ENCODE results near the gene NOS2. TPM values are rescaled to one million over a fixed set of nuclear protein-coding genes. Genes with fewer than 3 reads are reported as not detected.

Gene NOS2
- total RNA-seq, 1 experiment from 2014 or later = 0.35 TPM

GRCh38 chr17:27721797-27722196, 78.5 kb downstream of the NOS2 start:
- no peak overlapping the region for H3T11ph ChIP-seq (ENCODE audit: low read length)
- no CpG with 5 or more reads among the region's 3 CpGs for WGBS (ENCODE audit: extremely low coverage, insufficient read length, low lambda C conversion rate)
- no peaks in the 10 kb centered on the region for H3K79me2 ChIP-seq (ENCODE audit: insufficient read depth, low read length)
- DNase-seq = no peak
- no peaks in the 10 kb centered on the region for H3K79me1 ChIP-seq (ENCODE audit: insufficient read depth, low read depth, low read length, poor library complexity, severe bottlenecking)
- no peak overlapping the region for H4K91ac ChIP-seq (ENCODE audit: insufficient read length, low read depth, low read length)
- Mint-ChIP-seq H3K36me3 (ENCODE audit: insufficient read depth in 1 of 3, low read depth in 3 of 3) (no peaks in the 10 kb centered on the region; a peak in 1 of 7 replicates), H3K27me3 (ENCODE audit: low read depth) (no peaks in the 10 kb centered on the region; the same call in none of the 2 replicates), H3K27ac (no peak overlapping the region), H3K4me1 (no peaks in the 10 kb centered on the region), H3K4me3 (no peak overlapping the region), H3K9me3 (peaks cover 3% of the 10 kb centered on the region in 2 experiments; a peak in 3 of 5 replicates)
- H3K56ac ChIP-seq (ENCODE audit: insufficient read length, low read depth, low read length) = no peak overlapping the region
- H3K27ac ChIP-seq (ENCODE audit: insufficient read length, low read depth, low read length) = no peak overlapping the region
- no peak overlapping the region for H3K4me2 ChIP-seq (ENCODE audit: insufficient read depth, insufficient read length, low read length)
- no peak overlapping the region for H4K8ac ChIP-seq (replicated peaks; ENCODE audit: insufficient read length, low read depth, low read length)
- no peaks in the 10 kb centered on the region for H4K20me1 ChIP-seq (ENCODE audit: control insufficient read depth, insufficient read depth, insufficient read length)
- no peak overlapping the region for H3K14ac ChIP-seq (ENCODE audit: insufficient read depth, low read length)
- no peak overlapping the region for H3K9ac ChIP-seq (ENCODE audit: extremely low read depth, insufficient read length, low read length)
- H2BK15ac ChIP-seq (ENCODE audit: low read depth, low read length) = no peak overlapping the region
- H2BK5ac ChIP-seq (ENCODE audit: insufficient read length, low read length) = no peak overlapping the region
- H3K18ac ChIP-seq (ENCODE audit: insufficient read length, low read depth, low read length) = no peak overlapping the region
- H2BK120ac ChIP-seq (ENCODE audit: low read depth, low read length, poor library complexity, severe bottlenecking) = no peak overlapping the region
- no peak for TF ChIP-seq CTCF (conservative IDR thresholded peaks at IDR 0.05)
- no peaks in the 10 kb centered on the region for H3K9me3 ChIP-seq (ENCODE audit: control insufficient read depth, low read depth, low read length)
- H2BK12ac ChIP-seq (ENCODE audit: insufficient read length, low read depth, low read length) = no peak overlapping the region
- no peaks in the 10 kb centered on the region for H3K27me3 ChIP-seq (ENCODE audit: insufficient read depth, low read length)
- H3K4ac ChIP-seq (ENCODE audit: low read depth, low read length) = no peak overlapping the region
- H2AFZ ChIP-seq (ENCODE audit: low read length) = no peak overlapping the region
- no peaks in the 10 kb centered on the region for H3K4me1 ChIP-seq (ENCODE audit: insufficient read depth, low read length)
- H4K5ac ChIP-seq (ENCODE audit: insufficient read length, low read depth, low read length) = no peak overlapping the region
- H3K23ac ChIP-seq (ENCODE audit: insufficient read length, low read depth, low read length) = no peak overlapping the region
- H2BK20ac ChIP-seq (ENCODE audit: low read depth, low read length, poor library complexity, severe bottlenecking) = no peak overlapping the region
- no peak overlapping the region for H2AK5ac ChIP-seq (ENCODE audit: insufficient read length, low read length)
- H3K23me2 ChIP-seq (ENCODE audit: insufficient read length, low read depth, low read length, poor library complexity, severe bottlenecking) = no peaks in the 10 kb centered on the region

Other genes starting within 250 kb of the NOS2 start
- gene LGALS9, start 169.3 kb downstream of the NOS2 start, total RNA-seq (2021) = 2.0 and 2.5 TPM in 2 replicates
- 2.2 and 3.2 TPM in 2 replicates for gene LYRM9, start 92.8 kb upstream of the NOS2 start, total RNA-seq (2021)
- 30.9 and 31.8 TPM in 2 replicates for gene NLK, start 242.1 kb upstream of the NOS2 start, total RNA-seq (2021)

All from H9 (cell line).